IMR-90 (cell line): ENCODE results near the gene CDK13. TPM values are rescaled to one million over a fixed set of nuclear protein-coding genes. Genes with fewer than 3 reads are reported as not detected.

Experiments used
- ATAC-seq: fragments of 200-7000 bp; cut with Tn5 transposase; 2 replicates; pipeline ENCODE4 v1.9.1; 2020; ENCODE audit warnings: low read depth, mild to moderate bottlenecking, moderate library complexity
- BruUV-seq: library from RNA; stranded (reverse); fragments of 400-500 nt; replicated peaks from 2 replicates; lab custom pipeline; 2021; lab: Mats Ljungman, UMichigan
- CTCF ChIA-PET: fragments of 300-600 bp; formaldehyde crosslinking; extraction: SDS; loops from one replicate; lab custom pipeline; 2021; ENCODE audit warnings: antibody characterized with exemption; lab: Yijun Ruan, JAX
- POLR2A ChIA-PET: fragments of 300-600 bp; sonication (Branson Sonifier 250); formaldehyde crosslinking; loops from one replicate; lab custom pipeline; 2022; ENCODE audit warnings: antibody characterized with exemption; ENCODE audit not compliant: unreplicated experiment; lab: Charles Lee
- DNase-seq: peaks from one replicate; pipeline ENCODE4 v3.0.0; 2013
- H2AFZ ChIP-seq: replicated peaks from 2 replicates; pipeline ENCODE3; 2013; ENCODE audit warnings: low read length, mild to moderate bottlenecking; ENCODE audit not compliant: poor library complexity
- H2AK5ac ChIP-seq: 2 replicates; pipeline ENCODE4 v1.6.1; 2013; ENCODE audit warnings: low read depth, low read length, inconsistent platforms
- H2AK9ac ChIP-seq: replicated peaks from 2 replicates; pipeline ENCODE3; 2013; ENCODE audit warnings: mild to moderate bottlenecking, low read depth, low read length, moderate library complexity; ENCODE audit not compliant: poor library complexity
- H2BK120ac ChIP-seq: 2 replicates; pipeline ENCODE4 v1.6.1; 2013; ENCODE audit warnings: low read depth, low read length, inconsistent platforms
- H2BK15ac ChIP-seq: 3 replicates; pipeline ENCODE4 v1.6.1; 2013; ENCODE audit warnings: low read depth, low read length, inconsistent platforms
- H2BK20ac ChIP-seq: 2 replicates; pipeline ENCODE4 v1.6.1; 2013; ENCODE audit warnings: low read depth, mild to moderate bottlenecking, inconsistent platforms, low read length, moderate library complexity
- H2BK5ac ChIP-seq: 2 replicates; pipeline ENCODE4 v1.6.1; 2013; ENCODE audit warnings: mild to moderate bottlenecking, low read depth, low read length, inconsistent platforms; ENCODE audit not compliant: poor library complexity, severe bottlenecking
- H3K14ac ChIP-seq: replicated peaks from 2 replicates; pipeline ENCODE4 v1.6.1; 2013; ENCODE audit warnings: low read depth, low read length, inconsistent platforms
- H3K18ac ChIP-seq: 2 replicates; pipeline ENCODE4 v1.6.1; 2013; ENCODE audit warnings: low read depth, low read length, control low read depth
- H3K23ac ChIP-seq: 2 replicates; pipeline ENCODE4 v1.6.1; 2013; ENCODE audit warnings: low read depth, low read length, inconsistent platforms
- H3K27ac ChIP-seq: 2 replicates; pipeline ENCODE4 v1.5.1; 2013; ENCODE audit warnings: mild to moderate bottlenecking, control low read depth, low read length; ENCODE audit not compliant: insufficient read depth
- H3K27me3 ChIP-seq: 2 replicates; pipeline ENCODE4 v1.6.1; 2013; ENCODE audit warnings: low read length; ENCODE audit not compliant: control insufficient read depth, insufficient read depth
- H3K36me3 ChIP-seq: 2 replicates; pipeline ENCODE4 v1.6.1; 2013; ENCODE audit warnings: low read length, mixed read lengths; ENCODE audit not compliant: control insufficient read depth, insufficient read depth
- H3K4ac ChIP-seq: 2 replicates; pipeline ENCODE4 v1.6.1; 2013; ENCODE audit warnings: low read depth, low read length, inconsistent platforms
- H3K4me1 ChIP-seq: 2 replicates; pipeline ENCODE4 v1.6.1; 2013; ENCODE audit warnings: low read length, mixed read lengths; ENCODE audit not compliant: control insufficient read depth, insufficient read depth
- H3K4me2 ChIP-seq: 2 replicates; pipeline ENCODE4 v1.6.1; 2013; ENCODE audit warnings: low read depth, mild to moderate bottlenecking, control low read depth, low read length, moderate library complexity
- H3K4me3 ChIP-seq: 2 replicates; pipeline ENCODE4 v1.5.1; 2013; ENCODE audit warnings: low read depth, mild to moderate bottlenecking, control low read depth, low read length, moderate library complexity; ENCODE audit not compliant: insufficient read depth
- H3K56ac ChIP-seq: 2 replicates; pipeline ENCODE4 v1.6.1; 2013; ENCODE audit warnings: low read length, inconsistent platforms; ENCODE audit not compliant: insufficient read depth; ENCODE audit errors: extremely low read depth
- H3K79me1 ChIP-seq, 2 experiments: 2 replicates each; pipeline ENCODE4 v1.6.1; 2013; ENCODE audit warnings: low read length in 2 of 2, inconsistent platforms in 1 of 2, low read depth in 1 of 2
- H3K9ac ChIP-seq: 2 replicates; pipeline ENCODE4 v1.6.1; 2013; ENCODE audit warnings: low read depth, low read length, control low read depth
- H3K9me1 ChIP-seq: 2 replicates; pipeline ENCODE4 v1.6.1; 2013; ENCODE audit warnings: low read length, inconsistent platforms; ENCODE audit not compliant: insufficient read depth
- H3K9me3 ChIP-seq: 2 replicates; pipeline ENCODE4 v1.6.1; 2013; ENCODE audit warnings: low read length; ENCODE audit not compliant: control insufficient read depth, insufficient read depth
- H4K20me1 ChIP-seq: 2 replicates; pipeline ENCODE4 v1.6.1; 2013; ENCODE audit warnings: low read length, inconsistent platforms; ENCODE audit not compliant: insufficient read depth
- H4K5ac ChIP-seq: 2 replicates; pipeline ENCODE4 v1.6.1; 2013; ENCODE audit warnings: mild to moderate bottlenecking, low read depth, low read length, control low read depth
- H4K8ac ChIP-seq, 2 experiments: 2 replicates each; pipeline ENCODE4 v1.6.1; 2013; ENCODE audit warnings: low read depth in 2 of 2, low read length in 2 of 2, control low read depth in 1 of 2, inconsistent platforms in 1 of 2
- H4K91ac ChIP-seq: 2 replicates; pipeline ENCODE4 v1.6.1; 2013; ENCODE audit warnings: low read depth, low read length, inconsistent platforms; ENCODE audit not compliant: insufficient read depth
- CEBPB ChIP-seq: IDR thresholded peaks from 2 replicates; pipeline ENCODE4 v1.6.1; 2012; ENCODE audit warnings: low read depth, low read length, improper control_type of control experiment
- MAFK ChIP-seq: IDR thresholded peaks from 2 replicates; pipeline ENCODE4 v1.6.1; 2012; ENCODE audit warnings: low read depth, low read length, improper control_type of control experiment
- WGBS, 2 experiments: methylation state at CpG; one replicate each; pipeline versions ENCODE4 v1.1.5 to v1.1.7; 2013; ENCODE audit warnings: missing lambda C conversion rate in 2 of 2; ENCODE audit not compliant: insufficient read length in 1 of 2; ENCODE audit errors: extremely low coverage in 2 of 2; 5-methylcytosine and 5-hydroxymethylcytosine counted together
- dilution Hi-C: fragments of 300-500 bp; cut with HindIII; formaldehyde crosslinking; loops from one replicate; pipeline ENCODE4 v1.14.3; 2018; ENCODE audit warnings: low sequenced_read_pairs; ENCODE audit not compliant: unreplicated experiment
- in situ Hi-C: fragments of 300-500 bp; cut with MboI; formaldehyde crosslinking; loops from 3 replicates; pipeline ENCODE4 v1.14.3; 2019; ENCODE audit warnings: low sequenced_read_pairs, inconsistent platforms, mixed read lengths
- intact Hi-C: fragments of 100-400 bp; cut with micrococcal nuclease; formaldehyde crosslinking; loops from 2 replicates; pipeline ENCODE4 v1.10.0; 2022
- polyA plus RNA-seq, 3 experiments: library from polyadenylated mRNA; depleted of rRNA; stranded (reverse); fragments of >200 nt; gene quantifications; 2 replicates each; pipeline ENCODE4 v1.2.3, GENCODE V29; 2012; ENCODE audit warnings: low replicate concordance in 1 of 3
- total RNA-seq: library from RNA; depleted of rRNA; stranded (reverse); fragments of >200 nt; gene quantifications from 2 replicates; pipeline ENCODE4 v1.2.3, GENCODE V29; 2012

Gene CDK13
- total and polyA plus RNA-seq, 2 of the 4 experiments (the other 2 are of a cell fraction): 20.1 to 50.4 TPM

DNA sequence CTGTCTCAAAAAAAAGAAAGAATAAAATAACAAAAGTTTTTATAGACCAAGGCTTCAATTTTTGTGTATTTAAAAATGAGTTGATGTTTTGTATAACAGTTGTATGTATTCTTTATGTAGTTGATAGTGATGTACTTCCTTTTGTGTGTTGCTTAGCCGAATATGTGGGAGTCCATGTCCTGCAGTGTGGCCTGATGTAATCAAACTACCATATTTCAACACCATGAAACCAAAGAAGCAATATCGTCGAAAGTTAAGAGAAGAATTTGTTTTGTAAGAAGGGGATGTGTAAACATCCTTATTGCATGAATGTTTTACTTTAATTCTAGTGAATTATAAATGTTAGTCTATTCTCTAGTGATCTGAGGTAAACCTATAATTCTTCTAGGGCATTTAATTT is 127.8 kb downstream of the CDK13 start:
- dilution Hi-C loops: no loop called here
- Histone ChIP-seq H2BK15ac (no peak overlapping the region), H2AK5ac (no peak overlapping the region), H2BK20ac (peak overlapping the region; percentile 60; the same call in 1 of the 2 replicates), H2BK120ac (0 out of 2 replicates have a peak overlapping the region, but pooled peaks have one; percentile 27), H3K4me3 (no peak overlapping the region), H2AK9ac (no peak overlapping the region), H3K27me3 (no peaks in the 10 kb centered on the region), H3K18ac (no peak overlapping the region), H2BK5ac (peak overlapping the region; percentile 10), H3K4ac (no peak overlapping the region), H3K4me1 (no peaks in the 10 kb centered on the region), H4K5ac (no peak overlapping the region), H3K14ac (no peak overlapping the region), H4K91ac (no peak overlapping the region), H3K4me2 (no peak overlapping the region), H2AFZ (no peak overlapping the region), H3K9me1 (0 out of 2 replicates have a peak, but pooled peaks cover 2% of the 10 kb centered on the region), H3K56ac (no peak overlapping the region), H3K23ac (no peak overlapping the region), H3K79me1 (no peaks in the 10 kb centered on the region; a peak in 1 of 4 replicates), H4K8ac (no peak overlapping the region), H3K9me3 (no peaks in the 10 kb centered on the region), H3K36me3 (0 out of 2 replicates have a peak, but pooled peaks cover 5% of the 10 kb centered on the region), H3K27ac (no peak overlapping the region), H4K20me1 (no peaks in the 10 kb centered on the region), H3K9ac (no peak overlapping the region)
- POLR2A ChIA-PET: interaction anchor here (0.5 kb wide), 1 partner anchor 10 kb away, joined by 4 read pairs; no protein-coding TSS in a partner anchor
- intact Hi-C loops: no loop called here
- in situ Hi-C loops: no loop called here
- no TSS peak for BruUV-seq
- no CpG with 5 or more reads among the region's 3 CpGs for WGBS, 2 experiments
- CTCF ChIA-PET: no interaction called here
- ATAC-seq (peak; percentile 75), DNase-seq (peak; percentile 54)
- TF ChIP-seq MAFK: no peak
- TF ChIP-seq CEBPB: peak; percentile 43; the same call in 1 of the 2 replicates
